Activated CD8-positive, alpha-beta memory T cell treated with anti-CD3 and anti-CD28 coated beads, Interleukin-2, amount 50 U/mL, for 24 hours (primary cell): ENCODE data around the gene NAALADL1.

ENCODE experiments used
- DNase-seq: peaks from one replicate; pipeline ENCODE4 v3.0.0-alpha.2; 2020; ENCODE audit errors: extremely low read depth

The NAALADL1 gene, protein sequence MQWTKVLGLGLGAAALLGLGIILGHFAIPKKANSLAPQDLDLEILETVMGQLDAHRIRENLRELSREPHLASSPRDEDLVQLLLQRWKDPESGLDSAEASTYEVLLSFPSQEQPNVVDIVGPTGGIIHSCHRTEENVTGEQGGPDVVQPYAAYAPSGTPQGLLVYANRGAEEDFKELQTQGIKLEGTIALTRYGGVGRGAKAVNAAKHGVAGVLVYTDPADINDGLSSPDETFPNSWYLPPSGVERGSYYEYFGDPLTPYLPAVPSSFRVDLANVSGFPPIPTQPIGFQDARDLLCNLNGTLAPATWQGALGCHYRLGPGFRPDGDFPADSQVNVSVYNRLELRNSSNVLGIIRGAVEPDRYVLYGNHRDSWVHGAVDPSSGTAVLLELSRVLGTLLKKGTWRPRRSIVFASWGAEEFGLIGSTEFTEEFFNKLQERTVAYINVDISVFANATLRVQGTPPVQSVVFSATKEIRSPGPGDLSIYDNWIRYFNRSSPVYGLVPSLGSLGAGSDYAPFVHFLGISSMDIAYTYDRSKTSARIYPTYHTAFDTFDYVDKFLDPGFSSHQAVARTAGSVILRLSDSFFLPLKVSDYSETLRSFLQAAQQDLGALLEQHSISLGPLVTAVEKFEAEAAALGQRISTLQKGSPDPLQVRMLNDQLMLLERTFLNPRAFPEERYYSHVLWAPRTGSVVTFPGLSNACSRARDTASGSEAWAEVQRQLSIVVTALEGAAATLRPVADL

DNA sequence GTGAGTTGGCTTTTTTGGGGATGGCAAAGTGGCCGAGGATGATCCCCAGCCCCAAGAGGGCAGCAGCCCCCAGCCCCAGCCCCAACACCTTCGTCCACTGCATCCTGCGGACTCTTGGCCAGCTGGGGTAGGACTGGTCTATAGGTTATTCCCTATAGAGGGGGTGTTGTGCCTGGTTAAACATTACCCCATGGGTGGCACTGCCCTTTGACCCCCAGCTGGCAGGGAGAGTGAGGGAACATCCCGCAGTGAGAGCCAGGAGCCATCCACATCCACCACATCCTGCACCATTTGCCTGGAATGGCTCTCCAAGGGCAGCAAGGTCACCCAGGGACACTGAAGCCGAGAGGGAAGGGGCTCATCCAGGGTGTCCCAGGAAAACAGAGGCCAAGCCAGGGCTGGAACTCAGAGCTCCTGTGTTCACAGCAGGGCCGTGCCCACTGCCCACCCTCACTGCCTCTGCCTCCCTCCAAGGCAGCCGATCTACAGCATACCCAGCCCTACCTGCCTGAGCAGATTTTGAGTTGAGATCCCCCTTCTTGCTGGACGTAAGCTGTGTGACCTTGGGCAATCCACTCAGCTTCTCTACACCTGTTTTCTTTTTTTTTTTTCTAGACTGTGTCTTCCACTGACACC is at the start of gene NAALADL1:
NAALADL1 (minus strand) TSS at position 135 of the 636 bp plus-strand sequence; CDS start at position 103, 32 bp downstream.
- DNase-seq, result no peak

DNA sequence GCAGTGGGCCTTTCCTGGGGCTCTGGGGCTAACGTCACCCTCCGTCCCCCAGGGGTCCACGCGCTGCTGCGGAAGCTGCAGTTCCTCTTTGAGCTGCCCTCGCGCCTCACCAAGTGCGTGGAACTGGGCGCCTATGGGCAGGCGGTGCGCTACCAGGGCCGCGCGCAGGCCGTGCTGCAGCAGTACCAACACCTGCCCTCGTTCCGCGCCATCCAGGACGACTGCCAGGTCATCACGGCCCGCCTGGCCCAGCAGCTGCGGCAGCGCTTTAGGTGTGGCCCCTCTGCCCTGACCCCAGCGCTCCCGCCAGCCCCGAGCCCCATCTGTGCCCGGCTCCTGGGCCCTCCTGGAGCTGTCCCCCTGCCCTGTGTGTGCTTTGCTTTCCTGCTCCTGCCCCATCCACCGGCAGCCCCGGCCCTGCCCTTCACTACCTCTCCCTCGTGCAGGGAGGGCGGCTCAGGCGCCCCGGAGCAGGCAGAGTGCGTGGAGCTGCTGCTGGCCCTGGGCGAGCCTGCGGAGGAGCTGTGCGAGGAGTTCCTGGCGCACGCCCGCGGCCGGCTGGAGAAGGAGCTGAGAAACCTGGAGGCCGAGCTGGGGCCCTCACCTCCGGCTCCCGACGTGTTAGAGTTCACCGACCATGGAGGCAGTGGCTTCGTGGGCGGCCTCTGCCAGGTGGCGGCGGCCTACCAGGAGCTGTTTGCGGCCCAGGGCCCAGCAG is 49.6 kb upstream of the NAALADL1 start:
- no peak for DNase-seq

DNA sequence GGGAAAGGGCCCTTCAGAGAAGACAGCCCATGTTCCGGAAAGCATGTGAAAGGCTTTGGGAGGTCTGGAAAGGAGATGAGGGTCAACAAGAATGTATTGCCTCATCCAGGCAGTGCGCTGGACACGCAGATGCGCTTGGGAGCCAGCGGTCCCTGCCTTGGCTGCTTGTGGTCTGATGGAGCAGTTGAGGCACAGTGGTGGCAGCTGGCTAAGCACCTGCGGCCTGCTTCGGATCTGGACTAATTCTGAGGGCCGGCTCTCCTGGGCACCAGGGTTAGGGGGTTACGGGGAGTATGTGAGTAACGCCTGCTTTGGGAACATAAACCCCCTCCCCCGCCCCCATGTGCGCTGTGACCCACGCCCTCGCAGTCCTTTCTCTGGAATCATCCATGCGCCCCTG is 48.7 kb upstream of the NAALADL1 start:
- no peak for DNase-seq

DNA sequence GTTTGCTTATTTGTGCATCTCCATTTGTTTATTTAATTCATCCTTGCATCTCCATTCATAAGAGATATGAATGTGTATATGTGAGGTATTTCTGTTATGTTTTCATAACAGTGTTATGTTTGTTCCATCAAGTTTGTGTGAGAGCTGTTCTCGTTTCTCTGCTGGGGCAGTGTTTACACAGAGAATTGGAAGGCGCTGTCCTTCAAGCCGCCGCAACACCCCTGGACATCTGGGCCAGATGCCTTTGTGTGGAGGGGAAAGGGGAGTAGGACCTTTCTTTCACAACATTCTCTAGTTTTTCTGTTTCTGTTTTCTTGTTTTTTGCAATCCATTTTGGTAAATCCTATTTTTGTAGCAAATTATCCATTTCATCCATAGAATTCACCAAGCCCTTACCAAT is 46.3 kb upstream of the NAALADL1 start:
- no peak for DNase-seq

DNA sequence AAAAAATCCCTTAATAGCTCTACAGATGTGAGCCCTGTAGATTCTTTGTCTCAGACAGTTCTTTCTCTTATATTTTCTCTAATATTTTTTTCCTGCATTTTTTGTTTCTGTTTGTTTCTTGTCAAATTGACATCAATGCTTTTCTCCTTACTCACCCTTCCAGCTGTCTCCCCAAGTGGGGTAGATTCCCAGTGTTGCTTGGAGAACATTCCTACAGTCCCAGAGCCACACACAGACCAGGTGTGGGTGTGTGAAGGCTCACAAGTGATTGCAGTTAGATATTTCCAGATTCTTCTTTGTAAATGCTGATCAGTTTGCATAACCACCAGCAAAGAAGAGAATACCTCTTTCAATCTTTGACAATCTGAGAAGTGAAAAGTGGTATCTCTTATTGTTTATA is 45.1 kb upstream of the NAALADL1 start:
- DNase-seq, result no peak

DNA sequence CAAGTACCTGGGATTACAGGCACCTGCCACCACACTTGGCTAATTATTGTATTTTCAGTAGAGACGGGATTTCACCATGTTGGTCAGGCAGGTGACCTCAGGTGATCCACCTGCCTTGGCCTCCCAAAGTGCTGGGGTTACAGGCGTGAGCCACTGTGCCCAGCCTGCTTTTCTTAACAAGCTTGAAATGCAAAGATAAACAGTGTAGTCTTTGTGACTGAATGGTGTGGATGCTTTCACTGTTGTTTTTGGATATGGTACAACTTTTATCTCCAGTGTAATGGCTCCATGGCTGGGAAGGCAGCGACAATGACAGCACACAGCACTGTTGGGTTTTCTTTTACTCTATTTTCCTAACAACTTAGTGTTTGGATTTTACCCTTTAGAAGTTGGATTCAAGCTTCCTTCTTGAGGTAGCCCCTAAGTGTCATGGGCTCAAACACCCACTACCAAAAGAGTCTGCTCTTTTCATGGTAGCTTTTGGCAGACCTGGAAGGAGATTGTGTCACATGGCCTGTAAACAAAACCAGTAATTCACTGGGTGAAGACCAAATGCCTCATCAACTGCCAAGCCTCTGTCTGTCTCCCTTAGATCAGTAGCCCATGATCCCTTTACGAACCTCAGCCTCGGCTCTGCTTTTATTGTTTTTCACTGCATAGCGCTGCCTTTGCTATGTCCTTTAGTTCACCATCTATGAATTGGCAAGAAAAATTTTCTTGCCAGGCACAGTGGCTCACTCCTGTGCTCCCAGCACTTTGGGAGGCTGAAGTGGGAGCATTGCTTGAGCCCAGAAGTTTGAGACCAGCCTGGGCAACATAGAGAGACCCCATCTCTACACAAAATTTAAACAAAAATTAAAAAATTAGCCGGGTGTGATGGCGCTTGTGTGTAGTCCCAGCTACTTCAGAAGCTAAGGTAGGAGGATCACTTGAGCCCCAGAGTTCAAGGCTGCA is 44.1 kb upstream of the NAALADL1 start:
- DNase-seq, result no peak

DNA sequence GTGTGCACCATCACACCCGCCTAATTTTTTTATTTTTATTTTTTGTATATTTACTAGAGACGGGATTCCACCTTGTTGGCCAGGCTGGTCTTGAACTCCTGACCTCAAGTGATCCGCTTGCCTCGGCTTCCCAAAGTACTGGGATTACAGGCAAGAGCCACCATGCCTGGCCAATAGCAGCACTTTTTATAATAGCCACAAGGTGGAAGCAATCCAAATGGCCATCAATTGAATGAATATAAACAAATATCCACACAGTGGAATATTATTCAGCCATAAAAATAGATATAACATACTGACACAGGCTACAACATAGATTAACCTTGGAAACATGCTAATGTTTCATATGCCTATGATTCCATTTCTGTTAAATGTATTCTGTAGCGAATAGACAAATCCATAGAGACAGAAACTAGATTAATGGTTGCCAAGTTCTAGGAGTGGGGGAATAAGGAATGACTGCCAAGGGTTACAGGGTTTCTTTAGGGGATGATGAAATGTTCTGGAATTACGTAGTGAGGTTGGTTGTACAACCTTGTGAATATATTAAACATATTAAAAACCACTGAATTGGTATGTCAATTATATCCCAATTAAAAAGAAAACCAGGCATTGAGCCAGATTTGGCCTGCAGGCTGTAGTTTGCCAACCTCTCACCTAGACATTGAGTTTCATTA is 42.5 kb upstream of the NAALADL1 start:
- DNase-seq, result no peak

DNA sequence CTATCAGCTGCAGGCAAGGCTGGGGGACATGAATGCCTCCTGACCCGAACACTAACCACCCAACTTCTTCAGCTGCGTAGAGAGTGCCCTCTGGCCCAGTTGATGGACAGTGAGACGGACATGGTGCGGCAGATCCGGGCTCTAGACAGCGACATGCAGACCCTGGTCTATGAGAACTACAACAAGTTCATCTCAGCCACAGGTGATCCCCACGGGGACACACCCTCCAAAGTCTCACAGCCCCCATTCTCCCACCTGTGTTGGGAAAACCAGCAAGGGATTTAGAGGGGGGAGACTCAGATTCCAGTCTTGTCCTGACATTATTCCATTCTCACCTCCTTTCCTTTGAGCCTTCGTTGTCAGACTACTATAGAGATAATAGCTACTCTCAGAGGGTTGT is 38.6 kb upstream of the NAALADL1 start:
- DNase-seq, result no peak

DNA sequence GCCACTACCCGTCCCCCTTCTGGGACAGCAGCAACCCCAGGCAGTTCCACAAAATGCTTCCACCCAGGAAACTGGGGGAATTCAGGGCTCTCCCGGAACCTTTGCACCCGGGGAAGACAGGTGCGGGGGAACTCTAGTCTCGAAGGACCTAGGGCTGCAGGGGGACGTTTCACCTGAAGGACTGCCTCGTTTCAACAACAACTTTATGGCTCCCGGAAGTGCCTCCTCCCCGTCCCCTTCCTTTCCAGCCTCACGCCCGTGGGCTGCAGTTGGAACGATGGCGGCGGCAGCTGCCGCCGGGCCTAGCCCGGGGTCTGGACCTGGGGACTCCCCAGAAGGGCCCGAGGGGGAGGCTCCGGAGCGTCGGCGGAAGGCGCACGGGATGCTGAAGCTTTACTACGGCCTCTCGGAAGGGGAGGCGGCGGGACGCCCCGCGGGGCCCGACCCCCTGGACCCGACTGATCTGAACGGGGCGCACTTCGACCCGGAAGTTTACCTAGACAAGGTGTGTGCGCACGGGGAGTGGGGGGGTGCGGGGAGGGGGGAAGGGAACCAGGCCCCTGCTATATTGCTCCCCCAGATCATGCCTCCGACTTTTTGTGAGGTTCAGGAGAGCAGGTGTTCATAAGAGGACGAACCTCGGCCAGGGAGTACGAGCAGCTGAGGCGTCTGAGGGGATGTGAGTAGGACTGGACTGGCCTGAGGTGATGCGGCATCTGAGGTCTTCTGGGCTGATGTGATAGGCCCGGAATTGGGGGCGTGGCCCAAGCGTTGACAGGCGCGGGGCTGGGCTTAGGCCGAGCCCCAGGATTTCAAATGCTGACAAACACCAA is 37.8 kb upstream of the NAALADL1 start, which contains the start of gene VPS51:
VPS51 (plus strand) TSS at position 241 of the 833 bp plus-strand sequence; CDS start at position 278, 37 bp downstream.
- peak; percentile 65 for DNase-seq

DNA sequence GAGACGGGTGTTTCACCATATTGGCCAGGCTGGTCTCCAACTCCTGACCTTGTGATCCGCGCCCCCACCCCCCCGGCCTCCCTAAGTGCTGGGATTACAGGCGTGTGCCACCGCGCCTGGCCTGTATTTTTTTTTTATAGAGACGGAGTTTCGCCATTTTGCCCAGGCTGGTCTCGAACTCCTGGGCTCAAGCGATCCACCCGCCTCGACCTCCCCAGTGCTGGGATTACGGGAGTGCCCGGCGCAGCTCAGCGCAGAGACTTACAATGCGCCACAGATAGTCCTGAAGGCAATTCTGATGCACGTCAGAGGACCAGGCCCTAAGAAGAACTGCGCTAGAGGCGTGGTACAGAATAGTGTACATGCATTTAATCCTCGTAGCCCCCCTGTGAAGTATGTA is 37.1 kb upstream of the NAALADL1 start:
- DNase-seq, result no peak

DNA sequence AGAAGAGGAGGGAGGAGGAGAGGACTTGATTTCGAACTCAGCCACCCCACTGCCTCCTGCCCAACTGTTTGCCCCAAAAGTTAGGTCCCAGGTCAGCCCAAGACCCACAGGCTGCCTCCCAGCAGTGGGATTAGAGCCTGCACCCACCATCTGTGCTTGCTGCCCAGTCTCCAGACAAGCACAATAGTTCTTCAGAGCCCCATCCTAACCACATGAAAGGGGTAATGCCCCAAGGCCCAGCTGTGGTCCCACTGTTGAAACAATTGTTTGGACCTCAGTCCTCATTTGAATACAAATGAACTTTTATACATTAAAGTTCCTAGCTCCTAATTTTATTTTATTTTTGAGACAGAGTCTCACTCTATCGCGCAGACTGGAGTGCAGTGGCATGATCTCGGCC is 32.3 kb upstream of the NAALADL1 start:
- DNase-seq, result no peak

DNA sequence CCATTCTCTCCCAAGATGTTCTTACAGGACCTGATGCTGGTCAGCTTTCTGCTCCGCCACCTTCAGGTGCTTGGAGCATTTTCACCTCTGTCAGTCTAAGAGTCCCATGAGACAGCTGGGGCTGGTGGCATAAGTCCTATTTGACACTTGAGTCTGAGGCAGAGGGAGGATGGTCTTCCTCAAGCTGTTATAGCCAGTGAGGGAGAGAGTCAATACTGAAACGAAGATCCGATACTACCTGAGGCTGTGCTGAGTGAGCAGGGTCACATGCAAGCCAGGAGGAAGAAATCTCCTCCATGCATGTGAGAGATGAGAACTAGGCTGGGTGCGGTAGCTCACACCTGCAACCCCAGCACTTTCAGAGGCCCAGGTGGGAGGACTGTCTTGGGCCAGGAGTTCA is 31.3 kb upstream of the NAALADL1 start:
- DNase-seq, result no peak

DNA sequence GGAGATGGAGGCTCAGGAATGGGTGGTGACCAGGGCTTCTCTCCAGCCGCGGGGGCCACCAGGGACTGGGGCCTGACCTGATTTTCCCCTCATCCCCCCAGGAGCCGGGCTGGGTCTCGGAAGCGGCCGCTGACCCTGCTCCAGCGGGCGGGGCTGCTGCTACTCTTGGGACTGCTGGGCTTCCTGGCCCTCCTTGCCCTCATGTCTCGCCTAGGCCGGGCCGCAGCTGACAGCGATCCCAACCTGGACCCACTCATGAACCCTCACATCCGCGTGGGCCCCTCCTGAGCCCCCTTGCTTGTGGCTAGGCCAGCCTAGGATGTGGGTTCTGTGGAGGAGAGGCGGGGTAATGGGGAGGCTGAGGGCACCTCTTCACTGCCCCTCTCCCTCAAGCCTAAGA is 29.5 kb upstream of the NAALADL1 start:
- no peak for DNase-seq

DNA sequence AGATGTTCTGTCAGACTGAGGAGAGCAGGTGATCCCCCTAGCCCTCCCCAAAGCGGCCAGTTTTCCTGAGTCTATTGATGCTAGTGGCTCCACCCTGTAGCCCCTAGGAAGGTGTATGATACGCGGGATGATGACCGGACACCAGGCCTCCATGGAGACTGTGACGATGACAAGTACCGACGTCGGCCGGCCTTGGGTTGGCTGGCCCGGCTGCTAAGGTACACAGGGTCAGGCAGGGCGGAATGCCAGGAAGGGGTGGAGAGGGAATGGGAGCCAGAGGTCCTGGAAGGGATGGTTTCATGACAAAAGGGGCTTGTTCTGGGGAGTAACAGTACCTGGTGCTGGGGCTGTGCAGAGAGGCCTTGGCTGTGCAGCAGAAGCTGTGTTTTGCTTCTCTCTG is 28.9 kb upstream of the NAALADL1 start:
- no peak for DNase-seq

DNA sequence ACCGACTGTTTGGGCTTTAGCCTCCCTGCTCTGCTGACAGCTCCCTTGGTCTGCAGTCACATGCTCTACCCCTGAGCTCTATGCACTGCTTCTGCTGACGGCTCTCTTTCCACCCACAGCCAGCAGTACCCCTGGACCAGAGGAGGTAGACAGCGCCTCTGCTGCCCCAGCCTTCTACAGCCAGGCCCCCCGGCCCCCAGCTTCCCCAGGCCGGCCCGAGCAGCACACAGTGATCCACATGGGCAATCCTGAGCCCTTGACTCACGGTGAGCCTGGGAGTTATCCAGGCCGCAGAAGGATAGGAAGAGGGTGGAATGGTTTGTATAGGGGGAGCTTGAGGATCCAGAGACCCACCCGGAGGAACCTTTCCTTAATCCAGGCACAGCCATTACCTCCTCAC is 28.5 kb upstream of the NAALADL1 start:
- no peak for DNase-seq

DNA sequence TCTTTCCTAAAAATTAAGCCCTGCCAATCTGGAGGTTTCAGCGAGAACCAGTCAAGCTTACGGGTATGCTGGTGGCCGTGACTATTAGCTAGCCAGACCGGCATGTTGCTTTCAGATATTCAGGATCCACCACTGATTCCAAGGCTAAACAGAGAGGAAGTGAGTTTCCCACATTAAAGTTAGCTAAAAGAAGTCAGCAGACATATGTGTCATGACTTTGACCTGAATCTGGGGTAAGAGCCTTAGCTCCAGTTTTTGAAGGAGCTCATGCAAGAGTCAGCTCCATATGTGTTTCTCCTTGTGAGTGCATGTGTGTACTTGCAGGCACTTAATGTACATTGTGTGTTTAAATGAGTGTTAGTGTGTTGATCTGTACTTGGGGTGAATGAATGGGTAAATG is 27.1 kb upstream of the NAALADL1 start:
- no peak for DNase-seq

DNA sequence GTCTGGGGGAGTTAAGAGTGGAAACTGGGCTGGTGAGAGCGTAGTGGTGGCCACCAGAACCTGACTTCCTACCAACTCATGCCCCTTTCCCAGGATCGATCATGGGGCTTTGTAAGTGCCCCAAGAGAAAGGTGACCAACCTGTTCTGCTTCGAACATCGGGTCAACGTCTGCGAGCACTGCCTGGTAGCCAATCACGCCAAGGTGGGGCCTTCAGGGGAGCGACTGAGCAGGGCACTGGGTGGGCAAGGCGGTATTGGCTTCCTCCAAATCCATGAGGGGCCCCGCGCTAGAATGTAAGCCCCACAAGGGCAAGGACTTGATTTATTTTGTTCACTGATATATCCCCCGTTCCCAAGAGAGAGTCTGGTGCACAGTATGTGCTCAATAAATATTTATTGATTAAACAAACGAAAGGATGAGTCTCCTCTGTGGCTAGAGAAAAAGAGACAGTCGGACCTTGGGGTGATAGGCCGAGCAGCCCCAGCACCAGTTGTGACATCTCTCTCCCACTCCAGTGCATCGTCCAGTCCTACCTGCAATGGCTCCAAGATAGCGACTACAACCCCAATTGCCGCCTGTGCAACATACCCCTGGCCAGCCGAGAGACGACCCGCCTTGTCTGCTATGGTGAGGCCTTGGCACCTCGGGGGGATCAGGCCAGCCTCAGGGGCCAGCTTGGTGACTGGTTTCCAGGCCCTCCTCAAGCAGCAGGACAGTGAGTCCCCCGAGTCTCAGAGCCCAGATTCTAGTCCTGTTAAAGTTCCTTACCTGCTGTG is 26.4 kb upstream of the NAALADL1 start:
- no peak for DNase-seq

DNA sequence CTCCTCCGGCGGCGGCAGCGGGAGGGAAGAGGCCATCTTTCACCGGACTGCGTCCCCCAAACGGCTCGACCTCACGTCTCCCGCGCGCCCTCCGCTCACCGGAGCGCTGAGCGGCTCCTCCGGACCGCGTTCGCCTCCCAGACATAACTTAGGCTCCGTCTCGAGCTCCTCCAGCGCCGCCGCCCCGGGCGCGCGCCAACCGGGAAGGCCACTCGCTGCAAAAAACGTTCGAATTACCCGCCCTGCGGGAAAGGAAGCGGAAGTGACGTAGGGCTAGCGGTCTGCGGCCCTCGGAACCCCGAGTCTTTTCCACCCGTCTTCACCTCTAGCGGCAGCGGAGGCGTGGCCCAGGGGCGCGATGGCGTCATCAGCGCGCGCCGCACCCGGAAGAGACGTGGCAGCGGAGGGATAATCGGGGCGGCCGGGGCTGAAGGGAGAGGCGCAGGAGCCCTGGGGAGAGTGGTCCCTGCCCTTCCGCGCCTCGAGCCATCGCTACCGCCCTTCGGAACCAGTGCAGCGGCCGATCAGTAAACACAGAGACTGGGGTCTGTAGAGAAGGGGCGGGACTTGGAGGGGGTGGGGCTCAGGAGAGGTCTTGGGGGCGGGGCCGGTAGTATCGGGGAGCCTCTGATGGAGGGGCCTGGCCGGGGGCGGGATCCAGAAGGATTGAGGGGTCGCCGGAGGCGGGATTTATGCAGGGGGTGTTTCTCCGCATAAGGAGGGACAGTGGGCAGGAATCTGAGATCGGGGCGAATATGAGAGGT is 25.7 kb upstream of the NAALADL1 start, which contains the start of the genes CDCA5 and ZFPL1:
CDCA5 (minus strand) TSS at position 207 of the 764 bp plus-strand sequence; CDS start at position 145, 62 bp downstream.
ZFPL1 (plus strand) TSS at position 389 of the 764 bp plus-strand sequence. CDS start 477 bp downstream, outside the sequence.
- DNase-seq, result peak; percentile 93
